H1 (cell line): ENCODE measurements around the gene TGFBR1.

Experiments
- CBX5 ChIP-seq: fragments of 300-800, 300-1000 bp; sonication (generic); IDR thresholded peaks from 2 replicates; pipeline ENCODE4 v1.7.1; 2016; ENCODE audit warnings: antibody characterized with exemption, low read length, low read depth
- EGR1 ChIP-seq: IDR thresholded peaks from 2 replicates; pipeline ENCODE4 v1.6.1; 2011; ENCODE audit warnings: low read depth, low read length, borderline replicate concordance
- GABPA ChIP-seq: IDR thresholded peaks from 2 replicates; pipeline ENCODE4 v1.6.1; 2011; ENCODE audit warnings: mild to moderate bottlenecking, low read length, moderate library complexity, borderline replicate concordance; ENCODE audit not compliant: insufficient read depth
- GTF2F1 ChIP-seq: IDR thresholded peaks from 2 replicates; pipeline ENCODE4 v1.6.1; 2012; ENCODE audit warnings: low read depth, low read length, improper control_type of control experiment, borderline replicate concordance
- NRF1 ChIP-seq: IDR thresholded peaks from 2 replicates; pipeline ENCODE4 v1.6.1; 2011; ENCODE audit warnings: mild to moderate bottlenecking, low read depth, low read length, improper control_type of control experiment
- POLR2AphosphoS5 ChIP-seq: IDR thresholded peaks from 2 replicates; pipeline ENCODE4 v1.6.1; 2011; ENCODE audit warnings: low read depth, low read length
- TF ChIP-seq, protein P1 (sequence below), 3 experiments: IDR thresholded peaks; 1 replicate in 2 of 3; 2 replicates in 1 of 3; pipeline versions ENCODE4 v1.5.1 to v1.6.1; 2011; ENCODE audit warnings: low read length in 3 of 3, mild to moderate bottlenecking in 3 of 3, inconsistent platforms in 2 of 3, low read depth in 1 of 3, moderate library complexity in 1 of 3; ENCODE audit not compliant: insufficient read depth in 1 of 3; ENCODE audit errors: control extremely low read depth in 1 of 3

DNA sequence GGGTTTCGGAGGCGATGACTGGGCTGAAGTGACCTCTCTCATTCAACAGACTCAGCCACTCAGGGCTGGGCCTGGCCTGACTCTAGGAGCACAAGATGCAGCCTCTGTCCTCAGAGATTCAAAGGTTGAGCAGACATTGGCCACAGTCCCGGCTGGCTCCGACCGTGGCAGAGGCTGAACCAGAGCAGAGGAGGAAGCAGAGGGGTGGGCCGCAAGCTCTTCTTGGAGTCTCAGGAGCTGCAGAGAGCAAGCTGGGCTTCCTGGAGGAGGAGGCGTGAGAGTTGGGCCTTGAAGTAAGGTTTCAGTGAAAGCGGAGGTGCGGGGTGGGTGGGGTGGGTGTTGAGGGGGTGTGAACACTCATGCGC is 79.2 kb downstream of the TGFBR1 start:
- TF ChIP-seq GABPA, result no peak
- TF ChIP-seq CBX5, result no peak
- TF ChIP-seq, protein P1, sequence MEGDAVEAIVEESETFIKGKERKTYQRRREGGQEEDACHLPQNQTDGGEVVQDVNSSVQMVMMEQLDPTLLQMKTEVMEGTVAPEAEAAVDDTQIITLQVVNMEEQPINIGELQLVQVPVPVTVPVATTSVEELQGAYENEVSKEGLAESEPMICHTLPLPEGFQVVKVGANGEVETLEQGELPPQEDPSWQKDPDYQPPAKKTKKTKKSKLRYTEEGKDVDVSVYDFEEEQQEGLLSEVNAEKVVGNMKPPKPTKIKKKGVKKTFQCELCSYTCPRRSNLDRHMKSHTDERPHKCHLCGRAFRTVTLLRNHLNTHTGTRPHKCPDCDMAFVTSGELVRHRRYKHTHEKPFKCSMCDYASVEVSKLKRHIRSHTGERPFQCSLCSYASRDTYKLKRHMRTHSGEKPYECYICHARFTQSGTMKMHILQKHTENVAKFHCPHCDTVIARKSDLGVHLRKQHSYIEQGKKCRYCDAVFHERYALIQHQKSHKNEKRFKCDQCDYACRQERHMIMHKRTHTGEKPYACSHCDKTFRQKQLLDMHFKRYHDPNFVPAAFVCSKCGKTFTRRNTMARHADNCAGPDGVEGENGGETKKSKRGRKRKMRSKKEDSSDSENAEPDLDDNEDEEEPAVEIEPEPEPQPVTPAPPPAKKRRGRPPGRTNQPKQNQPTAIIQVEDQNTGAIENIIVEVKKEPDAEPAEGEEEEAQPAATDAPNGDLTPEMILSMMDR (IDR thresholded peaks at IDR 0.05; ENCODE audit: control extremely low read depth in 1 of 3, insufficient read depth in 1 of 3, low read depth in 1 of 3, low read length in 3 of 3), result no peak
- no peak for TF ChIP-seq NRF1
- TF ChIP-seq GTF2F1, result no peak
- TF ChIP-seq POLR2AphosphoS5, result no peak
- TF ChIP-seq EGR1, result no peak
